Globus pallidus (tissue), 1 donor: ENCODE data around the gene SEPTIN12.

ENCODE experiments used
- DNase-seq: peaks from one replicate; pipeline ENCODE4 v3.0.0-alpha.2; 2015; ENCODE audit warnings: low spot score

The SEPTIN12 gene

GRCh38 chr16:4783951-4784336 lies 4.2 kb downstream of the SEPTIN12 start:
- DNase-seq: no peak

- no peak for DNase-seq
Observed at GRCh38 chr16:4783251-4783950, 4.7 kb downstream of the SEPTIN12 start.

DNA sequence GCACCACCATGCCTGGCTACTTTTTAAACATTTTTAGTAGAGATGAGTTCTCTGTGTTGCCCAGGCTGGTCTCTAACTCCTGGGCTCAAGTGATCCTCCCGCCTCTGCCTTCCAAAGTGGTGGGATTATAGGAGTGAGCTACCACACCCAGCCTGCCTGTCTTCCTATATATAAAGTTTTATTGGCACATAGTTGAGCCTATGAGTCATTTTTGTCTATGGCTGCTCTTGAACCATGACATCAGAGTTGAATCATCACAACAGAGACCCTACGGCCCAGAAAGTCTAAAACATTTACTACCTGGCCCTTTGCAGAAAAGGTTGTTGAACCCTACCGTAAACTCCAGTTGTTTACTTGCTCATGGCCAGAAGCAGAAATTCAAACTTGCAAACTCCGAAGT lies 7.9 kb downstream of the SEPTIN12 start:
- no peak for DNase-seq

- DNase-seq: no peak
Observed at GRCh38 chr16:4778050-4778392, 10.1 kb downstream of the SEPTIN12 start.

- DNase-seq: no peak
Observed at GRCh38 chr16:4777339-4778049, 10.7 kb downstream of the SEPTIN12 start.

DNA sequence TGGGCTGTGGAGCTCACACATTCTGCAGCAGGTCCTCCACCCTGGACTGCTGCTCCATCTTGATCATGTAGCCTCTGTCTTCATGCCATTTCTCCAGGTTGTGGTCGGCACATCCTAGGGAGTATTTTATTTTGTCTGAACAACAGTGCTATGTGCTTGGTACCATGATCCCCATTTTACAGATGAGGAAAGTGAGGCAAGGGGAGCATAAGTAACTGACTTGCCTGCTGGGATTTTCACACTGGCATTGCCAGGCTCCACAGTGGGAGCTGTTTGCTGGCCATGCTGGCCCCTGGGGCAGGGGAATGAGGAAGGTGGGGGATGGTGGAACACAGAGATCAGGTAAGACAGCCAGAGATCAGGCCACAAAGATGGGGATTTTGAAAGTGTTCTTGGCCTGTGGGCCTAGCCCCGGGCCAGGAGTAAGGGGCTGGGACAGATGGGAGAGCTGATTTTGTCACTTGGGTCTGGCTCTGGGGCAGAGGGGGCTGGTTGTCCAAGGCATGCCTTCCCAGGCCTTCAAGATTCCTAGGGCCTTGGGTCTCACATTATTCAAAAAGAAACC lies 11.9 kb downstream of the SEPTIN12 start:
- no peak for DNase-seq

DNA sequence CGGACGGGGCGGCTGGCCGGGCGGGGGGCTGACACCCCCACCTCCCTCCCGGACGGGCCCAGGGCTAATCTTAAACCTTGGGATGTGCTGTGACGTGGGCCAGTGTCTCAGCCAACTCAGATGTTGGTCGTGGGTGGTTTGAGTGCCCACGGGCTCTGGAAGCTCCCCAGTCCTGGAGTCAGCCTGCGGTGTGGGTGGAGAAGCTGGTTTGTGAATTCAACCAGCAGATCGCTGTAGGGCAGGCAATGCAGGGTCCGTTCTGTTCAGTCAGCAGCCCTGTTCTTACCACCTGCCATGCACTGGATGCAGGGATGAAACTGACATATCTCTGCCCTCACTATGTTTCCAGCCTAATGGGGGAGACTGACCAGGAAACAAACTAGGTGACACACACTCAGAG lies 13.1 kb downstream of the SEPTIN12 start:
- no peak for DNase-seq

DNA sequence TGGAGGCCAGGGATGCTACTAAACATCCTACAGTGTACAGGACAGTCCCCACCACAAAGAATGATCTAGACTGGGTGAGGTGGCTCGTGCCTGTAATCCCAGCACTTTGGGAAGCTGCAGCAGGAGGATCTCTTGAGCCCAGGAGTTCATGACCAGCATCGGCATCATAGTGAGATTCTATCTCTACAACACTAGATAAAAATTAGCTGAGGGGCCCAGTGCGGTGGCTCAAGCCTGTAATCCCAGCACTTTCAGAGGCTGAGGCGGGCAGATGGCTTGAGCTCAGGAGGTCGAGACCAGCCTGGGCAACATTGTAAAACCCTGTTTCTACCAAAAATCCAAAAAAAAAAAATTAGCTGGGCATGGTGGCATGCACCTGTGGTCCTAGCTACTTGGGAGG lies 15.8 kb downstream of the SEPTIN12 start:
- no peak for DNase-seq

- DNase-seq: no peak
Observed at GRCh38 chr16:4771646-4772045, 16.5 kb downstream of the SEPTIN12 start.

GRCh38 chr16:4769306-4769638 lies 18.9 kb downstream of the SEPTIN12 start:
- DNase-seq: no peak

DNA sequence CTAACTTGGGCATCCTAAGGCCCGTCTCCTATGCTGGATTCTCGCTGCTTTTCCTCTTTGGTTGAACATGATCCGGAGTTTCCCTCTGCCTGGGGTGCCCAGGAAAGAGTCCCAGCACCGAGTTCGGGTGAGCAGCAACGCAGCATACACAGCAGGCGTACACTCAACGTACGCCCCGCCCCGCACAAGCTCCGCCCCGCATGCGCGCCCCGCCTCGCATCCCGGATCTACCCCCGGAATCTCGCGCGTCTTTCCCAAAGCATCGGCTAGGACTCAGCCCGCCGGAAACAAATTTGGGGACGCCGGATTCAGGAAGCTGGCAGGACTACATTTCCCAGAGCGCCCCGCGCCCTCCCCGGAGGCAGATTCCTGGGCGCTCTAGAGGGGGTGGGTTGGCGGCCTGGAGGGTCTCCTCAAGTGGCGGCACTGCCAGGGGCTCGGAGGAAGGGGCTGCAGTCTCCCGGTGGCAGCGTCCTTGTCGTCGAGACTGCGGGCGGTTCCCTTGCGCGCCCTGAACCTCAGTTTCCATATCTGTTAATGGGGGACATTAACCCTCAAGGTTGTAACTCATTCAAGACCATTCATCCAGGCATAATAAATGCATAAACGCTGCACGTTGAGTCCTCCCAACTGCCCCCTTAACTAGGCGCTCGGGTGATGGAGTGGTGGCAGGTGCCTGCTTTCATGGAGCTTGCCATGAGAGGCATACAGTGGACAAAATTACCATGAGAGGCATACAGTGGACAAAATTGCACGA lies 19.4 kb downstream of the SEPTIN12 start:
- peak; percentile 96 for DNase-seq

DNA sequence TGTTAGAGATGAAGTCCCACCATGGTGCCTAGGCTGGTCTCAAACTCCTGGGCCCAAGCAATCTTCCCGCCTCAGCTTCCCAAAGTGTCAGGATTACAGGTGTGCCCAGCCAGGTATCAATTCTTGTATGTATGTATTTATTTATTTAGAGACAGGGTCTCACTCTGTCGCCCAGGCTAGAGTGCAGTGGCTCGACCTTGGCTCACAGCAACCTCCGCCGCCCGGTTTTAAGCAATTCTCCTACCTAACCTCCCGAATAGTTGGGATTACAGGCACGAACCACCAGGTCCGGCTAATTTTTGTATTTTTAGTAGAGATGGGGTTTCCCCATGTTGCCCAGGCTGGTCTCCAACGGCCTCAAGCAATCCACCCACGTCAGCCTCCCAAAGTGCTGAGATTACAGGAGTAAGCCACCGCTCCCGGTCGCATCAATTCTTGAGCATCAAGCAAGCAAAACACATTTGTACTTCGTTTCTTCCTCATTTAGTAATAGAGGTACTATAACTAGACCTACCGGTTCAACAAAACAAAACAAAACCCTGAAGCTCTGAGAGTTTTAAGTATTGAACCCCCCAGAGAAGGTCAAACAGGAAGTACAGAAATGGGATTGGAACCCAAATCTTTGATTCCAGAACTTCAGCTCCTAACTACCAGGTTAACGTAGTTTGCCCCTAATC lies 20.1 kb downstream of the SEPTIN12 start:
- DNase-seq: peak; percentile 25

DNA sequence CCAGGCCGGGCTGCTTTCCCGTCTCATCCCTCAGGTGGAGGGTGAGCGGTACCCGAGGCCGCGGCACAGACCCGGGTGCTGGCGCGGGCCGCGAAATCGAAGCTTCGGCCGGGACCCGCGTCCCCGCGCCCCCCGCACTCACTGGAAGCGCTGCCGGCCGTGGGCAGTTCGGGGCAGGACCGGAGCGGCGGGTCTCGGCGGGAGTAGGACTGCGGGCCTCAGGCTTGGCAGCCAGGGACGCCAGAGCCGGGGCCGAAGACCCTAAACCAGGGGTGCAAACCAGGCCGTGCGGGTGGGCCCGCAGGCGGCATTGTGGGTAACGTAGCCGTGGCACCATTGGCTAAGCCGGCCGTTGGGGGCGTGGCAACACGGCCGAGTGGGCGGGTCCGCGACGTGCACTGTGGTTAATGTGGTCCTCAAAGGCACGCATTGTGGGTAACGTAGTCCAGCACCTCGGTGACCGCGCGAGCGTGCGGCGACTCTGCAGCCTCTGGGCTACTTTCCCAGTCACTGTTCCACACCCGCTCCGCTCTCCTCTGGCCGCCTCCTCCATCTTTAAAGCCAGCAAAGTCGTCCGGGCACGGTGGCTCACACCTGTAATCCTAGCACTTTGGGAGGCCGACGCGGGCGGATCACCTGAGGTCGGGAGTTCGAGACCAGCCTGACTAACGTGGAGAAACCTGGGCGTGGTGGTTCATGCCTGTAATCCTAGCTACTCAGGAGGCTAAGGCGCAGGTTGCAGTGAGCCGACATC lies 21.1 kb downstream of the SEPTIN12 start, which contains the start of gene ZNF500:
Gene ZNF500, minus strand, starts transcription at position 288 of the 754 bp plus-strand sequence. CDS start 1,184 bp downstream, outside the sequence.
- DNase-seq: peak; percentile 95

- DNase-seq: no peak
Observed at GRCh38 chr16:4765511-4766474, 22.4 kb downstream of the SEPTIN12 start.

DNA sequence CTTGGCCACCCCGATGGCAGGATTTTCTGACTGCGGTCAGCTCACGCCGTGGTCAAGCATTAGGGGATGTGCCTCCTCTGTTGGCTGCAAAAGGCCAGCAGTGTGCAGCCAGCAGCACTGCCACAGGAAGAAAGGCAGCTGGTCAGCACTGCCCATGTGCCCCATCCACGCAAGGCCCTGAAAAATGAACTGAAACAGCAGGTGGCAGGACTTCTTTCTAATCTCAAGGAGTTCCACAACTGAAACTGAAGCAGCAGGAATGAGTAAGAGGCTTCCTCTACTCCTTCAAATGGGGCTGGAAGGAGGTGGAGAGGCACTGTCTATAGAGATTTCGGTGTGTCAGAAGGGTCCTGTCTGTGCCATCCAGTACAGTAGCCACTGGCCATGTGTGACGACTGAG lies 24.4 kb downstream of the SEPTIN12 start:
- no peak for DNase-seq

- DNase-seq: no peak
Observed at GRCh38 chr16:4762205-4762604, 25.9 kb downstream of the SEPTIN12 start.

DNA sequence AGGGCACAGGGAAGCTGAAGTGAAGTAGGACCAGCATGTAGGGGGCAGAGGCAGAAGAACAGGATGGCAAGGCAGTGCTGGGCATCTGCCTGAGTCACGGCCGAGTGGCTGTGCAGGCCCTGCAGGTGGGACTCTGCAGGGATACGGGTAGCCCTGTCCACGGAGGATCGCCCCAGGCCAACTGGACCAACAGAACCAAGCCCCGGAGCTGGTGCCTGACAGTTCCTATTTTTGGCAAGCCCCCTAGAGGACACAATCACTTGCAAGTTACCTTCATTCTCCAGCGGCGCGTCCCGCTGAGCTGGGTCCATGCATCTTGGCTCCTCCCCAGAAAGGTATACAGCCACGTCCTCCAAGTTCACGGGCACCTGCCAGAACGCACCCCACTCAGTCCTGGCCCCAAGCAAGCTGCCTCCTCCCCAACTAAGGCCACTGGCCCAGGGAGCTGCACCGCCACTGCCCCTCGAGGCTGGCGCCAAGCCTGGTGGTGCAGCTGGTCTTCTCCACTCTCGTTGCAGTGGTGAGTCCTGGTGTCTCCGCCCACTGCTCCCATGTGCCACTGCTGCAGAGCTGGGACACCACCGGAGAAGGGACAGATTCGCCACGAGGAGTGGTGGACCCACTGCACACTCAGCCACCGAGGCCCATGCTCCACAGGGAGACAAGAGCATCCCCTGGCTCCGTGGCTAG lies 27.8 kb downstream of the SEPTIN12 start:
- no peak for DNase-seq

GRCh38 chr16:4755687-4756086 lies 32.5 kb downstream of the SEPTIN12 start:
- DNase-seq: no peak

DNA sequence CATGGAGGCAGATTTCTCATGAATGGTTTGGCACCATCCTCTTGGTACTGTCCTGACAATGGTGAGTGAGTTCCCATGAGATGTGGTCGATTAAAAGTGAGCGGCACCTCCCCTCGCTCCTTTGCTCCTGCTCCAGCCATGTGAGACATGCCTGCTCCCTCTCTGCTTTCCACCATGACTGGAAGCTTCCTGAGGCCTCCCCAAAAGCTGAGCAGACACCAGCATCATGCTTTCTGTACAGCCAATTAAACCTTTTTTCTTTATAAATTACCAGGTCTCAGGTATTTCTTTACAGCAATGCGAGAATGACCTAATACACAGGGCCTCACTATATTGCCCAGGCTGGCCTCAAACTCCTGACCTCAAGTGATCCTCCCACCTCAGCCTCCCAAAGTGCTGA lies 33.3 kb downstream of the SEPTIN12 start:
- no peak for DNase-seq

GRCh38 chr16:4753227-4753626 lies 34.9 kb downstream of the SEPTIN12 start:
- DNase-seq: no peak
